ENCODE data around the gene FGF14. TPM values are rescaled to one million over a fixed set of nuclear protein-coding genes. Genes with fewer than 3 reads are reported as not detected.

FGF14 gene
- total and polyA plus RNA-seq, 8 donors: 0.42 to 2.4 (median 1.1) TPM

DNA sequence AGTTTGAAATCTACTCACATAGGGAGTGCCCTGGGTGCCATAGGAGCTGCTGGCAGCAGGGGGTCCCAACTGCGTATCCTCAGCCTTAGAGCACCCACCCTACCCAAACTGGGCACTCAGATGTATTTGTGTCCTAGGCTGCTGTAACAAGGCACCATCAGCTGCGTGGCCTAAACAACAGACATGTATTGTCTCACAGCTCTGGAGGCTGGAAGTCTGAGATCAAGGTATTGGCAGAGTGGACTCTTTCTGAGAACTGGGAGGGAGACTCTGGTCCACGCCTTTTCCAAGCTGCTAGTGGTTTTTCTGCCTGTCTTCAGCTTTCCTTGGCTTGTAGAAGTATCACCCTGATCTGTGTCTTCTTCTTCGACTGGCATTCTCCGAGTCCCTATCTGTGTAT lies 83.6 kb downstream of the FGF14 start:
- 82 to 86% methylated on average over 5 of the region's 5 CpGs for WGBS, 2 donors
- Histone ChIP-seq H3K4me3 (no peak overlapping the region), H3K27me3 (no peaks in the 10 kb centered on the region), H3K27ac (no peak overlapping the region), H3K36me3 (no peaks in the 10 kb centered on the region), H3K9me3 (no peaks in the 10 kb centered on the region), H3K4me1 (no peaks in the 10 kb centered on the region)
- peak in 1 of 4 donors; percentile 25 for ATAC-seq
- no peak for FAIRE-seq
- DNase-seq: no peak
- no peak for TF ChIP-seq CTCF (IDR thresholded peaks at IDR 0.05)
- intact Hi-C loops (cut with DNase I): no loop called here

DNA sequence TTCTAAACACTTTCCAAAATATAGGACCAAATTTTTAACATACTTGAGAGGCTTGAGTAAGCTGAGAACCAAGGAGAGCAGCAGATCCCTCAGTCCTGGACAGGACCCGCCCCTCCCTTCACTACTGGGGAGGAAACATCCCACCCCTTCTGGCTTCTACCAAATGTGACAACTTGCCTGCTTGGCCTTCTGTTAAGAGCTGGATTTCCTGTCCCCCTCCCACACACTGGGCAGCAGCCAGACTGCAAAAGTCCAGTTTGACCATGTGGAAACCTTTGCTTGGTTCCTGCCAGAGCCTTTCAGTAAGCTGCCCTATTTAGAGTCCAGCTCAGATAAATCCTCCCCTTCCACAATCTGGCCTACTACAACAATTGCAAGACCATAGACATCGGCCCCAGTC lies 84.3 kb downstream of the FGF14 start:
- Histone ChIP-seq H3K27ac (no peak overlapping the region), H3K9me3 (no peaks in the 10 kb centered on the region), H3K4me3 (no peak overlapping the region), H3K36me3 (no peaks in the 10 kb centered on the region), H3K4me1 (no peaks in the 10 kb centered on the region), H3K27me3 (no peaks in the 10 kb centered on the region)
- intact Hi-C loops (cut with DNase I): no loop called here
- ATAC-seq (peak in 3 of 4 donors; percentile 61 to 75 (median 72)), FAIRE-seq (no peak), DNase-seq (peak in 5 of 6 donors; percentile 24 to 45 (median 31))
- 36 to 47% methylated on average over 2 of the region's 2 CpGs for WGBS, 2 donors
- no peak for TF ChIP-seq CTCF (IDR thresholded peaks at IDR 0.05)

DNA sequence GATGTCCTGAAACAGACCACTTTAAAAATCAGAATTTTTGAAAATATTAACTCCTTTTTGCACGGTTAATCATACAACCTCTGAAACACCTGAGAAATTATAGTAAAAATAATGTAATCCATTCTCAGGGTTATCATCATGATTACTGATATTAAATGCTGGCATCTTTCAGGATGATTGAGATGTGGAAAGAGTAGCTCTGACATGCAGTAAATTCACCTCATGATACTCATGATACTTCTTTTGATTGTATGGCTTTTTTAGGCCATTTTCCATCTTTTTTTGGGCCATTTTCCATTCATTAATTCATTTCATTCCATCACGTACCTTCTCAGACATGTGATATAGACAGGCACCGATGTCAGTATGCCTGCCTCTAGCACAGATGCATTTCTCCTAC lies 85.1 kb downstream of the FGF14 start:
- H3K36me3 ChIP-seq: no peaks in the 10 kb centered on the region
- no peak for TF ChIP-seq CTCF (IDR thresholded peaks at IDR 0.05)
- no peaks in the 10 kb centered on the region for H3K27me3 ChIP-seq
- no peaks in the 10 kb centered on the region for H3K9me3 ChIP-seq
- no peak for FAIRE-seq
- no peak for DNase-seq
- H3K27ac ChIP-seq: no peak overlapping the region
- H3K4me1 ChIP-seq: no peaks in the 10 kb centered on the region
- intact Hi-C loops (cut with DNase I): no loop called here
- WGBS, 2 donors: 74 to 88% methylated on average over 3 of the region's 3 CpGs
- ATAC-seq: no peak
- H3K4me3 ChIP-seq: no peak overlapping the region

DNA sequence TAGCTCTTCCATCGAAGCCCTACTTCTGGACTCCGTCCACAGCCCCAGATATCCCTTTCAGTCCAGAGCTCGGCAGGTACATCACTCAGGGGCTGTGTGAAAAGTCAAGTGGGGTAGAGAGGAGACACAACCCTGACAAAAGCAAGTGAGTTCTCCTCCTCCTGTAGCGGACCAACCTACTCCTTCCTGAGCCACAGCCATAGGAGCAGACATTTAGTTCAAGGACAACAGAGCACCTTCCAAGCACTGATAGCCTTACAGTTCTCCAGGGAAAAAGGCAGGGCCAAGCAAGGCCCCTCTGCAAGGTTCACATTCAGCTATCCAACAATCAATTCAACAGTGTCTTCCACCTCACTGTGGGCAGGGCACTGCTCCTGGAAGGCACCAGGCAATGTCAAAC lies 89.0 kb downstream of the FGF14 start:
- ATAC-seq: no peak
- H3K27ac ChIP-seq: no peak overlapping the region
- no peaks in the 10 kb centered on the region for H3K27me3 ChIP-seq
- DNase-seq: no peak
- no peaks in the 10 kb centered on the region for H3K9me3 ChIP-seq
- no peaks in the 10 kb centered on the region for H3K4me1 ChIP-seq
- H3K4me3 ChIP-seq: no peak overlapping the region
- intact Hi-C loops (cut with DNase I): no loop called here
- no peak for FAIRE-seq
- WGBS, 2 donors: 64 to 82% methylated on average over 4 of the region's 4 CpGs
- H3K36me3 ChIP-seq: no peaks in the 10 kb centered on the region
- TF ChIP-seq CTCF (IDR thresholded peaks at IDR 0.05): no peak

DNA sequence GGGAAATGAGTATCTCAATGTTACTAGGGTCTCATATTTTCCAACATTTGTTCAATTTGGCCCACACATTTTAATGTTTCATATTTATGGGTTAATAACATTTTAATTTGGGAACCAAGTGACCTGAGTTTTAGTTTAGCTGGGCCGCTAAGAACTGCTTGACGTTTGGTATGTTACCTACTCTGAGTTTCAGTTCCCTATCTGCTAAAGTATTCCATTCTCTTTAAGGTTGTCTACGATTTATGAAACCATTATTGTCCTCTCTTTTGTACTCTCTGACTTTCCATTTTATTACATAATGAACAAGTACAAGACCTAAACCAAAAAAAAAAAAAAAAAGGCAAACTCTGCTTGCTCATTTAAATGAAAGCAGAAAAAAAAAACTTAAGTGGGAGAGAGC lies 89.9 kb downstream of the FGF14 start:
- Histone ChIP-seq H3K4me3 (no peak overlapping the region), H3K27ac (no peak overlapping the region), H3K36me3 (no peaks in the 10 kb centered on the region), H3K4me1 (no peaks in the 10 kb centered on the region), H3K27me3 (no peaks in the 10 kb centered on the region), H3K9me3 (no peaks in the 10 kb centered on the region)
- WGBS, 2 donors: 60 to 71% methylated on average over 3 of the region's 3 CpGs
- intact Hi-C loops (cut with DNase I): no loop called here
- DNase-seq (no peak), ATAC-seq (no peak), FAIRE-seq (no peak)
- TF ChIP-seq CTCF (IDR thresholded peaks at IDR 0.05): no peak
